HG03342 (cell line): Measurements from ENCODE around the gene SPATA46.
"Not testable (repeated sequence)": the region's sequence is repeated elsewhere in the genome, so short reads cannot be mapped to it uniquely, and the experiment has no call there.

ENCODE experiments used
- ATAC-seq: cut with Tn5 transposase; IDR thresholded peaks from one replicate; pipeline ENCODE4 v1.9.1; 2021; ENCODE audit warnings: mild to moderate bottlenecking, moderate library complexity; ENCODE audit not compliant: unreplicated experiment

Gene SPATA46

GRCh38 chr1:162376691-162377090 lies at the start of gene SPATA46:
SPATA46 (minus strand) TSS chr1:162376854; CDS start chr1:162376790, 64 bp downstream.
- no peak for ATAC-seq

GRCh38 chr1:162422662-162423375 lies 46.2 kb upstream of the SPATA46 start:
- no peak for ATAC-seq

- ATAC-seq = no peak
Observed at GRCh38 chr1:162421258-162422164, 44.9 kb upstream of the SPATA46 start.

DNA sequence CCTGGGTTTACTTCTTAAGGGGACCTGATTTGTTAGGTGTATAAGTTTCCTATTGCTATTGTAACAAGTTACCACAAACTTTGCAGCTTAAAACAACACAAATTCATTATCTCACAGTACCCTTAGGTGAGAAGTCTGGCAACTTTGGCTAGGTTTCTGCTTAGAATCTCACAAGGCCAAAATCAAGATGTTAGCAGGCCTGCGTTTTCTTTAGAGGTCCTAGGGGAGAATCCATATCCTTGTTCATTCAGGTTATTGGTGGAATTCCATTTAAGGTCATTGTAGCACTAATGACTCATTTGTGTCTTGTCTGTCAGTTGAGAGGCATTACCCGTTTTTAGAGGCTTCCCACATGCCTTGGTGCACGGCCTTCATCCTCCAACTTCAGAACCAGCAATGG lies 43.5 kb upstream of the SPATA46 start:
- no peak for ATAC-seq

GRCh38 chr1:162419450-162419931 lies 42.8 kb upstream of the SPATA46 start:
- ATAC-seq = not testable (repeated sequence)

DNA sequence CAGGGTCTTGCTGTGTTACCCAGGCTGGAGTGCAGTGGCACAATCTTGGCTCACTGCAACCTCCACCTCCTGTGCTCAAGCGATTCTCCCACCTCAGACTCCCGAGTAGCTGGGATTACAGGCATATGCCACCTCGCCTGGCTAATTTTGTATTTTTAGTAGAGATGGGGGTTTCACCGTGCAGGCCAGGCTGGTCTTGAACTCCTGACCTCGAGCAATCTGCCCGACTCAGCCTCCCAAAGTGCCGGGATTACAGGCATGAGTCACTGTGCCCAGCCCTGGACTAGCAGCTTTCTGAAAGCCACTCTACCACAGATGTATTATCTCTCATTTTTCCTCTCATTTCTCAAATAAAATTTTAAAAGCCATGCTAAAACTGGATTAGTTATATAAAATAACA lies 41.9 kb upstream of the SPATA46 start:
- ATAC-seq = not testable (repeated sequence)

DNA sequence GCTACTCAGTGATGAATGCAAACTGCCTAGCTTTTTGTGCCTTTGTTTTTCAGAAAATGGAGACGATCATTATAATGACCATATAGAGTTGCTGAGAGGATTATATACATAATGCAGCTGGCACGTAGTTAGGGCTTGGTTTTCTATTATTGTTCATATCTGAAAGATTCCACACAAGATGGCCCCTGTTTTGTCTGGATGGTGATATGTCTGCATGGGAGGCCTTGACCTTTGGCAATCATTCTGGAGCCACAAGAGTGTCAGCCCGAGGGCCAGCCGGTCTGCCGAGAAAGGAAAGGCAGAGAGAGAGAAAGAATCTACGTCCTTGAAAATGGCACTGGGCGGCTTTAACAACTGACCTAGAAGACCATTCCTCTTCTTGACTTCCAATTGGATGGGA lies 41.0 kb upstream of the SPATA46 start:
- ATAC-seq = no peak

DNA sequence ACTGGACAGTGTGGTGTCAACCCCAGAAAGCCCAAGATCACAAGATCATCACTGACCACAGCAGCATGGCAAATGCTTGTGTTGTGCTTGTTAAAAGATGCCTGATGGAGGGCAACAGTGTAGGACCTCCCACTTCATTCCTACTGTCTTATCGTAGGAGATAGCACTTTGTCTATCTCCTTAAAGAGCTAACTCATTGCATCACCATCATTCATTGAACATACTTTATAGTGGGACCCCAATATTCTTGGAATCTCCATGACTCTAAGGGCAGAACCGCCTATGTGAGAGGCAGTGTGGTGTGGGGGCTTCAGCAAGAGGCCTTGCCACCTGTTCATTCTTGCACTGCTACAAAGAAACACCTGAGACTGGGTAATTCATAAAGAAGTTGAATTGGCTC lies 40.3 kb upstream of the SPATA46 start:
- no peak for ATAC-seq

DNA sequence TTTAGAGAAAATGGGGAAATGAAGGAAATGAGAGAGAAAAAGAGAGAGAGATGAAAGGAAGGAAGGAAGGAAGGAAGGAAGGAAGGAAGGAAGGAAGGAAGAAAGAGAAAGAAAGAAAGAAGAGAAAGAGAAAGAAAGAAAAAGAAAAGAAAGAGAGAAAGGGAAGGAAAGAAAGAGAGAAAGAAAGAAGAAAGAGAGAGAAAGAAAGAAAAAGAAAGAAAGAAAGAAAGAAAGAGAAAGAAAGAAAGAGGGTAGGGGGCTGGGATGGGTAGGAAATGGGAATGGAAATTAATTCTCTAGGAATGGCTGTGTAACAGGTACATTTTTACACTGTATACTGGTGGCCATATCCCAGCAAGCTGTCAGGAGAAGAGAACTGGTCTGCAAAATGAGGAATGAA lies 39.6 kb upstream of the SPATA46 start:
- ATAC-seq = no peak

DNA sequence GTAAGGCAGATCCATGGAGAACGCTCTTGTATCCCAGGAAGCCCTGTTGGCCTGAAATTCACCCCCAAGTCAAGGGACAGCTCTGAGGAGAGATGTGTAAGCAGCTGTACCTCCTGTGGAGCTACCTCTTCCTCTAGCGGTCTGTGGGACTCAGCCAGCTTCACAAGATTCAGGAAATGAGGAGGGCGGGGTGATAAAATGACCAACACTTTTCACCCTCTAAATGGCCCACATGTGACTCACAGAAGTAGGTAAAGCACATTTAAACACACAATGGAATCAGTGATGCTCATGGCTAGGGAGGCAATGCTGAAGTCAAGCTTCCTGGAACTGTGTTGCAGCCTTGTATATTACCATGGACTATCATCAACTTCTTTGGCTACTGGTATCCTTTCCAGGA lies 35.3 kb upstream of the SPATA46 start, which contains the start of gene SH2D1B:
Gene SH2D1B, minus strand, starts transcription at position 135 of the 400 bp plus-strand sequence. Its CDS starts 120 bp downstream, at position 15.
- no peak for ATAC-seq

GRCh38 chr1:162407539-162407938 lies 30.9 kb upstream of the SPATA46 start:
- ATAC-seq = no peak

DNA sequence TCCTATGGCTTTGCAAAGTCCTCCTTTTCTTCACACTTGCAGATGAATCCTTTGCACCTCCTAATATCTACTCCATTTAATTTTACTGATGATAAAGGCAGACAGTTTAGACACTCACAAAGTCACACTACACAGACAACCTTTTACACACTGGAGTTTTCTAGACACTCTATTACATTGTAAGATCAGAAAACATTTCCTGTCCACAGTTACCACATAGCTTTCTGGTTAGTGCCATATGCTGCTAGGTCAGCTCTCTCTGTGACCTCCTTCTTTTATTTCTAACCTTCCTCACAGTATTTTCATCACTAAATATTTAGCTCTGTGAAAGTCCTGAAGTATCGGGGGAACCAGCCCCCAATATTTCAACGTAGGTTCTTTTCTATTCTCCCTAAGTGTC lies 30.2 kb upstream of the SPATA46 start:
- no peak for ATAC-seq

GRCh38 chr1:162405800-162406199 lies 29.1 kb upstream of the SPATA46 start:
- ATAC-seq = no peak

- ATAC-seq = no peak
Observed at GRCh38 chr1:162404550-162405160, 28.0 kb upstream of the SPATA46 start.

GRCh38 chr1:162400790-162401355 lies 24.2 kb upstream of the SPATA46 start:
- ATAC-seq = no peak

GRCh38 chr1:162398999-162399580 lies 22.4 kb upstream of the SPATA46 start:
- no peak for ATAC-seq

DNA sequence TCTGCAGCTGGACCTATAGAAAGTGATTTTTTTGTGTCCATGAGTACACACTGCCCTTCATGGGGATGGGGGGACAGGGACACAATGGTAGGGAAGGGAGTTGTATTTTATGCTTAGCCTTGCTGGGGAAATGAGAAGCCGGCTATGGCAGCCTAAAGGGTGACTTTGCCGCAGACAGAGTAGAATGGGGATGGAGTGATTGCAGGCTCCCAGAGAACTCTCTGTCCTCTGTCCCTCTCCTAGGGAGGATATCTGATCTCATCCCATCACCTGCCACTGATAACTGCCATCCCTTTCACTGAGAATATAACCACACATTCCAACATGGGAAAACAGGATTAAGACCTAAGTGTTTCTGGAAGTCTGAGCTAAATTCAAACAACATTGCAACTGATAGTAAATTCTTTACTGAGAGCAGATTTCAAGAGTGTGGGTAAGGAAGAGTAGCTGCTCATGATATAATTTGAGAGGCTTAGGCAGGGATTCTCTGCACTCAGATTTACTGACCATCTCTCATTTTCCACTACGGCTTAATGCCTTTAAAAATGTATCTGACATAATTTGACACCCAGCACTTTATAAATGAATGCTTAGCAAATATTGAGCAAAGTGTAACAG lies 21.4 kb upstream of the SPATA46 start:
- ATAC-seq = no peak

DNA sequence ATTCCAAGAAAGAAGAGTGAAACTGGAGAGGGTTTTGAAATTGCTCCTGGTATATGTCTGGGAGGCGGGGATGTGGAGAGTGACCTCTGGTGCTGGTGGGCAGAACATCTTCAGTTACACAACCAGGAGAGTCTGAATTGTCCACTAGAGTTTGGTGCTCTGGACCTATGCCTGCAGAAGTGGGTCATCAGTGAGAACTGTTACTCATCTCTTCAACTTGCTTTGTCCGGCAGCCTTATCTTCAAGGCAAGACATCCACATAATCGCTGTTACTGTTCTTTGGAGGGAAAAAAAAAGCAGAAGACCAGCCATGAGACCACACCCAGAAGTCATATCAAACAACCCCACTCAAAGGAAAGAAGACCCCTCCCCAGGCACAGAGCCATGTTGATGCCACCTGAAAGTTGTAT lies 20.4 kb upstream of the SPATA46 start:
- ATAC-seq = no peak

DNA sequence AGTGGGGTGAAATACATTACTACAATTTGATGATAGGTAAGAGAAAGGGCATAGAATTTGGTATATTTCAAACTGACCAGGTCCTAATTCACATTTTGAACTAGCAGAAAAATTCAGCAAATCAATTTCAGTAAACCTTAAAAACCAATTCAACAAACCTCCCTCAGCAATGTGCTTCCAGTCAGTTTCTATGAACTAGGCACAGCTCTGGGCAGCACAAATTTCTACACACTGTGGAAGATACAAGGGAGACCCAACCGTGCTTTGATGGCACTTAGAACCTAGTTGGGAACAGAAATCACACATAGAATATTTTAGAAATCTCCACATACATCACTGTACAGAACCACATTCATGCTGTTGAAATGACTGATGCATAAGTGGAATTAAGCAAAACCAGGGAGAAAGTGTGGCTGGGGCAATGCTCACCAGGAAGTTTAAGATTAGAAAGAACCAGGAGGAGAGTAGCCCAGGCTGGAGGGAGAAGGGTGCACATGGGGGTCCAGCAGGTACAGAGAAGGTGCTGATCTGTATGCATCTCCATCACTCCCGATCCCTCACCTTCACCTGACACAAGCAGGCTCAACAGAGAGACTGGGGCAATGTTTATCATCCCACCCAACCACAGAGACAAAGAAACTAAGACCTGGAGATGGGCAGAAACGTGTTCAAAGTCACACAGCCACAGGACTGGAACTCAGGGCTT lies 19.7 kb upstream of the SPATA46 start:
- ATAC-seq = no peak
